NCI-H128 (cell line): ENCODE data around the gene ATP6AP2.

Experiments
- DNase-seq: peaks from one replicate; lab custom pipeline; 2025; ENCODE audit not compliant: unreplicated experiment; lab: John Stamatoyannopoulos, UW

ATP6AP2 gene

GRCh38 chrX:40632199-40632598 lies 51.4 kb downstream of the ATP6AP2 start:
- no peak for DNase-seq

GRCh38 chrX:40637687-40638086 lies 56.9 kb downstream of the ATP6AP2 start:
- DNase-seq = no peak

GRCh38 chrX:40644176-40644575 lies 63.4 kb downstream of the ATP6AP2 start:
- no peak for DNase-seq

- DNase-seq = no peak
Measured at GRCh38 chrX:40644821-40645358, 64.1 kb downstream of the ATP6AP2 start.

GRCh38 chrX:40646489-40647306 lies 65.9 kb downstream of the ATP6AP2 start:
- no peak for DNase-seq

- DNase-seq = peak; percentile 82
Measured at GRCh38 chrX:40647307-40648197, 66.8 kb downstream of the ATP6AP2 start, which contains the start of gene CXorf38. TSS of gene CXorf38 (minus strand) at chrX:40647561. CDS start at chrX:40647520, 41 bp downstream.

- DNase-seq = no peak
Measured at GRCh38 chrX:40651620-40652223, 71.0 kb downstream of the ATP6AP2 start.

GRCh38 chrX:40652664-40653063 lies 71.9 kb downstream of the ATP6AP2 start:
- no peak for DNase-seq

GRCh38 chrX:40653535-40653934 lies 72.8 kb downstream of the ATP6AP2 start:
- no peak for DNase-seq
